ENCODE results near the gene HACD4.

DNA sequence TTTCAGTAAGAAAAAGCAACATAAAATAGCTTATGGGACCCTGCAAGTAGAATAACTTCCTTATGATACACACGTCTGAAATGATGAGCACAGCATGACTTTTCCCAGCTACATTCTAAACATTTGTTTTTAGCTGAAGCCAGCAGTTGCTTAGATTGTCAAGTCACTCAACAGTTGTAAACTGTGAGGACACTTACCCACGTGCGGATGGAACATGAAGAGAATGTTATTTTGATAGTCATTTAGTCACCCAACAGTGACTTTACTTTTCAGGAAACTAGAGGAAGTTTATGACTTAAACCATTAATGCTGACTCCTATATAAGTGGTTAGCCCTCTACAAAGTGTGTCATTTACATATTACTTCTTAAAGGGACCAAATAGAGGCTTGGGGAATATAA is 3.0 kb downstream of the HACD4 start:
- TF ChIP-seq POLR2A (IDR thresholded peaks at IDR 0.05; ENCODE audit: low read depth, low read length) (no peak), POLR2AphosphoS5 (IDR thresholded peaks at IDR 0.05; ENCODE audit: low read depth, low read length) (no peak), SPI1 (IDR thresholded peaks at IDR 0.05; ENCODE audit: low read depth, low read length) (no peak), TAF1 (IDR thresholded peaks at IDR 0.05; ENCODE audit: low read depth, low read length) (no peak)

Measured in GM12891 (cell line).